HepG2 (cell line): ENCODE measurements around the gene ADORA2B. TPM values are rescaled to one million over a fixed set of nuclear protein-coding genes. Genes with fewer than 3 reads are reported as not detected.

Experiments
- ASH2L ChIP-seq: fragments of 300-600, 200-600 bp; sonication (generic); IDR thresholded peaks from 2 replicates; pipeline ENCODE4 v1.7.0; 2017; ENCODE audit warnings: low read depth, mild to moderate bottlenecking, moderate library complexity, mixed read lengths, low read length; ENCODE audit not compliant: insufficient read length
- CBX1 ChIP-seq: IDR thresholded peaks from one replicate; pipeline ENCODE4 v1.6.1; 2016; ENCODE audit warnings: antibody characterized with exemption, low read depth
- KMT2A ChIP-seq: sonication (generic); formaldehyde crosslinking; IDR thresholded peaks from 2 replicates; pipeline ENCODE4 v1.4.0; 2020; ENCODE audit warnings: missing genetic modification reagents
- MYNN ChIP-seq: sonication (generic); formaldehyde crosslinking; IDR thresholded peaks from 2 replicates; pipeline ENCODE4 v1.4.0; 2020; ENCODE audit warnings: mild to moderate bottlenecking, low read depth, missing genetic modification reagents
- PITX1 ChIP-seq: sonication (generic); formaldehyde crosslinking; IDR thresholded peaks from 2 replicates; pipeline ENCODE4 v1.5.1; 2020; ENCODE audit warnings: mild to moderate bottlenecking, missing genetic modification reagents
- RARA ChIP-seq: IDR thresholded peaks from 2 replicates; pipeline ENCODE4 v1.6.1; 2016; ENCODE audit warnings: missing genetic modification reagents, missing compliant biosample characterization
- RXRA ChIP-seq: sonication (generic); formaldehyde crosslinking; IDR thresholded peaks from 2 replicates; pipeline ENCODE4 v1.5.1; 2020; ENCODE audit warnings: missing genetic modification reagents
- TEAD3 ChIP-seq: optimal IDR thresholded peaks from 2 replicates; pipeline ENCODE3; 2016; ENCODE audit warnings: borderline replicate concordance
- XBP1 ChIP-seq: sonication (generic); formaldehyde crosslinking; IDR thresholded peaks from 2 replicates; pipeline ENCODE4 v1.5.0; 2020; ENCODE audit warnings: missing genetic modification reagents
- ZBED4 ChIP-seq: sonication (generic); formaldehyde crosslinking; IDR thresholded peaks from 2 replicates; pipeline ENCODE4 v1.4.0; 2020; ENCODE audit warnings: missing genetic modification reagents, borderline replicate concordance
- ZBTB26 ChIP-seq: IDR thresholded peaks from 2 replicates; pipeline ENCODE4 v1.6.1; 2016; ENCODE audit warnings: missing compliant biosample characterization, missing genetic modification reagents, borderline replicate concordance
- ZNF205 ChIP-seq: IDR thresholded peaks from 2 replicates; pipeline ENCODE4 v1.6.1; 2018; ENCODE audit warnings: missing biosample characterization, missing genetic modification reagents
- ZNF274 ChIP-seq: sonication (generic); formaldehyde crosslinking; IDR thresholded peaks from 2 replicates; pipeline ENCODE4 v1.5.1; 2020; ENCODE audit warnings: mild to moderate bottlenecking, missing genetic modification reagents
- ZNF280B ChIP-seq: sonication (generic); formaldehyde crosslinking; IDR thresholded peaks from 2 replicates; pipeline ENCODE4 v1.5.0; 2020; ENCODE audit warnings: missing genetic modification reagents, mild to moderate bottlenecking, borderline replicate concordance
- ZNF335 ChIP-seq: sonication (generic); formaldehyde crosslinking; IDR thresholded peaks from 2 replicates; pipeline ENCODE4 v1.4.0; 2020; ENCODE audit warnings: missing genetic modification reagents
- ZNF512B ChIP-seq: sonication (generic); formaldehyde crosslinking; IDR thresholded peaks from 2 replicates; pipeline ENCODE4 v1.5.1; 2020; ENCODE audit warnings: missing genetic modification reagents, mild to moderate bottlenecking, borderline replicate concordance
- ZNF564 ChIP-seq: sonication (generic); formaldehyde crosslinking; IDR thresholded peaks from 2 replicates; pipeline ENCODE4 v1.8.1; 2023; ENCODE audit warnings: mild to moderate bottlenecking, missing genetic modification reagents
- ZNF740 ChIP-seq: sonication (generic); formaldehyde crosslinking; IDR thresholded peaks from 2 replicates; pipeline ENCODE4 v1.4.0; 2020; ENCODE audit warnings: missing genetic modification reagents
- ZSCAN12 ChIP-seq: sonication (generic); formaldehyde crosslinking; IDR thresholded peaks from 2 replicates; pipeline ENCODE4 v1.9.0; 2021; ENCODE audit warnings: mild to moderate bottlenecking, missing genetic modification reagents
- polyA plus RNA-seq, 8 experiments: library from polyadenylated mRNA; depleted of rRNA in 3 of 8; stranded (reverse) in 7 of 8; unstranded in 1 of 8; fragments of >200 nt; fragmentation: Illumina TruSeq in 4 of 8; extraction: Trizol in 4 of 8; gene quantifications; 2 replicates each; pipeline versions ENCODE4 v1.2.1 to v1.2.3, GENCODE V29; 2011 to 2016; ENCODE audit warnings: low read depth in 4 of 8, missing spikeins in 1 of 8, mixed read lengths in 1 of 8; ENCODE audit not compliant: insufficient read depth in 1 of 8
- total RNA-seq, 5 experiments: library from RNA; depleted of rRNA; stranded (reverse); fragments of >200 nt; fragmentation: Illumina TruSeq; extraction: Trizol; gene quantifications; 2 replicates each; pipeline ENCODE4 v1.2.3, GENCODE V29; 2016; ENCODE audit warnings: low read depth in 1 of 5

The ADORA2B gene
- total and polyA plus RNA-seq, 2 of the 13 experiments (the other 11 are each of a cell fraction or from before 2014, with no cell fraction given) = 10.4 to 20.0 TPM

- TF ChIP-seq CBX1 (no peak), ZBED4 (no peak), KMT2A (CRISPR knock-in tag) (peak; percentile 63), TEAD3 (CRISPR knock-in tag) (peak; percentile 66), ZNF280B (CRISPR knock-in tag) (peak; percentile 62; the same call in 1 of the 2 replicates), ZSCAN12 (CRISPR knock-in tag) (no peak), ZNF564 (CRISPR knock-in tag) (0 out of 2 replicates have a peak, but pooled peaks have one; percentile 74), PITX1 (CRISPR knock-in tag) (no peak; the same call in 1 of the 2 replicates), ZNF512B (CRISPR knock-in tag) (no peak), ZNF335 (CRISPR knock-in tag) (0 out of 2 replicates have a peak, but pooled peaks have one; percentile 14), RARA (CRISPR knock-in tag) (no peak), ASH2L (no peak), ZNF274 (CRISPR knock-in tag) (peak; percentile 22; the same call in 1 of the 2 replicates), XBP1 (CRISPR knock-in tag) (no peak), ZNF205 (peak; percentile 17; the same call in 1 of the 2 replicates), MYNN (CRISPR knock-in tag) (no peak), RXRA (CRISPR knock-in tag) (peak; percentile 64), ZBTB26 (CRISPR knock-in tag) (no peak), ZNF740 (no peak)
Observed at GRCh38 chr17:15944759-15945526, at the start of gene ADORA2B (continued).
